K562 (cell line): ENCODE results near the gene COL7A1. TPM values are rescaled to one million over a fixed set of nuclear protein-coding genes. Genes with fewer than 3 reads are reported as not detected.

Experiments used
- CHD1 ChIP-seq: fragments of 200-600 bp; sonication (generic); IDR thresholded peaks from one replicate; pipeline ENCODE4 v1.6.1; 2012; ENCODE audit warnings: mild to moderate bottlenecking, moderate library complexity, low read length, inconsistent platforms
- MGA ChIP-seq: fragments of 450-650 bp; IDR thresholded peaks from 2 replicates; pipeline ENCODE4 v1.6.1; 2016; ENCODE audit warnings: mild to moderate bottlenecking, moderate library complexity
- RNF219 ChIP-seq: fragments of 250-450 bp; sonication (Bioruptor Pico); IDR thresholded peaks from 2 replicates; pipeline ENCODE4 v1.5.0; 2022; ENCODE audit warnings: mild to moderate bottlenecking
- STAT6 ChIP-seq: sonication (generic); formaldehyde crosslinking; IDR thresholded peaks from 2 replicates; pipeline ENCODE4 v1.8.1; 2023; ENCODE audit warnings: mild to moderate bottlenecking, missing genetic modification reagents
- polyA plus RNA-seq, 8 experiments: library from polyadenylated mRNA; depleted of rRNA in 4 of 8; stranded (reverse) in 5 of 8; unstranded in 3 of 8; fragments of >200 nt; fragmentation: Nextera tagmentation in 2 of 8; fragmentation: Illumina TruSeq in 1 of 8; extraction: Ambion mirVana in 2 of 8; extraction: Trizol in 1 of 8; gene quantifications; 2 replicates each; pipeline versions ENCODE4 v1.2.1 to v1.2.3, GENCODE V29; 2011 to 2014; ENCODE audit warnings: inconsistent platforms in 1 of 8, missing spikeins in 1 of 8
- total RNA-seq, 7 experiments: library from RNA; depleted of rRNA in 6 of 7; stranded (reverse); fragments of >200 nt in 6 of 7; fragmentation: Illumina TruSeq in 2 of 7; extraction: Trizol in 2 of 7; gene quantifications; 2 replicates each; pipeline versions ENCODE4 v1.2.1 to v1.2.3, GENCODE V29; 2011 to 2021; ENCODE audit warnings: low replicate concordance in 1 of 7

The COL7A1 gene
- total and polyA plus RNA-seq, 9 of the 15 experiments (the other 6 are each of a cell fraction or from before 2014, with no cell fraction given): 0.09 to 0.66 (median 0.35) TPM; not detected in 3

GRCh38 chr3:48635222-48636021 lies 40.3 kb upstream of the COL7A1 start, which contains the start of gene SLC26A6 (continued):
- no peak for TF ChIP-seq MGA
- no peak for TF ChIP-seq STAT6 (CRISPR knock-in tag)
- TF ChIP-seq RNF219 (CRISPR knock-in tag): no peak
- TF ChIP-seq CHD1: no peak
